LNCAP (cell line): ENCODE measurements around the gene CCDC157.

Source experiments
- TF ChIP-seq, protein P1 (sequence below): fragments of 450-650 bp; IDR thresholded peaks from 2 replicates; pipeline ENCODE4 v1.5.1; 2017; ENCODE audit warnings: mild to moderate bottlenecking

Gene CCDC157

GRCh38 chr22:30406400-30406799 lies 49.6 kb downstream of the CCDC157 start:
- TF ChIP-seq, protein P1, sequence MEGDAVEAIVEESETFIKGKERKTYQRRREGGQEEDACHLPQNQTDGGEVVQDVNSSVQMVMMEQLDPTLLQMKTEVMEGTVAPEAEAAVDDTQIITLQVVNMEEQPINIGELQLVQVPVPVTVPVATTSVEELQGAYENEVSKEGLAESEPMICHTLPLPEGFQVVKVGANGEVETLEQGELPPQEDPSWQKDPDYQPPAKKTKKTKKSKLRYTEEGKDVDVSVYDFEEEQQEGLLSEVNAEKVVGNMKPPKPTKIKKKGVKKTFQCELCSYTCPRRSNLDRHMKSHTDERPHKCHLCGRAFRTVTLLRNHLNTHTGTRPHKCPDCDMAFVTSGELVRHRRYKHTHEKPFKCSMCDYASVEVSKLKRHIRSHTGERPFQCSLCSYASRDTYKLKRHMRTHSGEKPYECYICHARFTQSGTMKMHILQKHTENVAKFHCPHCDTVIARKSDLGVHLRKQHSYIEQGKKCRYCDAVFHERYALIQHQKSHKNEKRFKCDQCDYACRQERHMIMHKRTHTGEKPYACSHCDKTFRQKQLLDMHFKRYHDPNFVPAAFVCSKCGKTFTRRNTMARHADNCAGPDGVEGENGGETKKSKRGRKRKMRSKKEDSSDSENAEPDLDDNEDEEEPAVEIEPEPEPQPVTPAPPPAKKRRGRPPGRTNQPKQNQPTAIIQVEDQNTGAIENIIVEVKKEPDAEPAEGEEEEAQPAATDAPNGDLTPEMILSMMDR, result no peak

- TF ChIP-seq, protein P1, result no peak
Measured at GRCh38 chr22:30408388-30409102, 51.7 kb downstream of the CCDC157 start.

DNA sequence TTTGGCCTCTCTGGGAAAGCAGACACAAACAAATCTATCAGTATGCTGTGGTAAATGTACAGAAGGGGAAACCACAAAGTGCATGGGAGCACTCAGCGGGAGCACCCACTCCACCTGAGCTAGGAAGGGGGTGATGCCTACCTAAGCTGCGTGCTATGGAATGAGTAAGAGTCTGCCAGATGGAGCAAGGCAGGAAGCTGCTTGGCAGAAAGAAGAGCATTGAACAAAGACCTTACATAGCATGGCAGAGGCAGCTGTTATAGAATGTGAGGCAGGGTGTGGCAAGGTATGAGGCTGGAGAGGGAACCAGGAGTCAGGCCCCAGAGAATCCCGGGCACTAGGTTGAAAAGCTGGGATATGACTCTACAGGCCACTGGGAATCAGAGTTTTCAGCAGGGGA lies 55.0 kb downstream of the CCDC157 start:
- TF ChIP-seq, protein P1, result no peak

DNA sequence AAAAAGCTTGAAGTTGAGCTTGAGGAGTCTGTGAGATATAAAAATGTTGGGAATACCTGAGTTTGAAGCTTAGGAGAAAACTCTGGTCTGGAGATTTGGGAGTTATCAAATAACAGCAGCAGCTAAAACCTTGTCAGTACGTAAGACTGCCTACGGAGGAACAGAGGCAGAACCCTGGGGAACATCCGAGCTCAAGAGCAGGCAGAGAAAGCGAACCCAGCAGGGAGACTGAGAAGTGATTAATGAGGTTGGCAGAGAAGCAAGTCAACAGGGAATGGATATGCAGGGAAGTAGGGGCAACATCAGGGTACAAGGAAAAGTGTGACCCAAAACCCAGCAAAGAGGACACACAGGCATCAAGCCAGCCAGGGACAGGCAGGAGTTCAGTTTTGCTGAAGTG lies 56.2 kb downstream of the CCDC157 start:
- TF ChIP-seq, protein P1, result no peak

- TF ChIP-seq, protein P1, result no peak
Measured at GRCh38 chr22:30413745-30414524, 57.1 kb downstream of the CCDC157 start.

GRCh38 chr22:30414525-30415047 lies 57.8 kb downstream of the CCDC157 start:
- TF ChIP-seq, protein P1, result no peak

DNA sequence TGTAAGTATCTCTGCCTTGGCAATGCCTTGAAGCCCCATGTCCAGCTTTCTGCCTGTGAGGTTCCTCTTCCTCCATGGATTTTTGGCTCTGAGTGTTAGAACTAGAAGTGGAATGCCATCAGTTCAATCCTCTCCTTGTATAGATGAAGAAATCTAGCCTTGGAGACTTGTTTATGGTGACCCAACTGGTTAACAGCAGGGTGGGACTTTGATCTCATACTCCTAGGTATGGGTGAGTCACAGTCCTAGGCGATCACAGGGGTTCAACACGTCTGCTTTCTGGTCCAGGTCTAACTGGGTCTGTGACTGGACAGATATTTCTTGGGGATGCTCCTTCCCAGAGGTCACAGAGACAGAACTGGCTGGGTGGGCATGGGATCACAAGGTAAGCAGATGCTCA lies 59.6 kb downstream of the CCDC157 start:
- TF ChIP-seq, protein P1, result no peak
